T-helper 2 cell treated with Interferon-gamma antibody and Interleukin-4, amounts not matched to agents 5 μg/mL and 100 μg/mL, for 36 hours (primary cell): ENCODE results near the gene SIK3.

Source experiments
- DNase-seq: peaks from one replicate; pipeline ENCODE4 v3.0.0; 2021; ENCODE audit warnings: low spot score
- H3K27ac Mint-ChIP-seq: one replicate; pipeline ENCODE4 v1.8.0; 2021; ENCODE audit warnings: mild to moderate bottlenecking, mixed read lengths
- H3K27me3 Mint-ChIP-seq: one replicate; pipeline ENCODE4 v1.8.0; 2021; ENCODE audit warnings: low read depth, mixed read lengths
- H3K36me3 Mint-ChIP-seq: one replicate; pipeline ENCODE4 v1.8.0; 2021; ENCODE audit warnings: low read depth, mixed read lengths
- H3K4me1 Mint-ChIP-seq: one replicate; pipeline ENCODE4 v1.8.0; 2021; ENCODE audit warnings: low read depth, mixed read lengths
- H3K4me3 Mint-ChIP-seq: one replicate; pipeline ENCODE4 v1.8.0; 2022; ENCODE audit warnings: mild to moderate bottlenecking, moderate library complexity, mixed read lengths
- H3K9me3 Mint-ChIP-seq: one replicate; pipeline ENCODE4 v1.8.0; 2021; ENCODE audit warnings: mixed read lengths

Gene SIK3

GRCh38 chr11:117096201-117096991 lies 1.8 kb downstream of the SIK3 start:
- Mint-ChIP-seq H3K27me3 (peaks cover 5% of the 10 kb centered on the region), H3K27ac (peak overlapping the region; percentile 82), H3K9me3 (peaks cover 5% of the 10 kb centered on the region), H3K36me3 (peaks cover 11% of the 10 kb centered on the region), H3K4me3 (peak overlapping the region; percentile 92), H3K4me1 (peaks cover 59% of the 10 kb centered on the region)
- DNase-seq = peak; percentile 29

DNA sequence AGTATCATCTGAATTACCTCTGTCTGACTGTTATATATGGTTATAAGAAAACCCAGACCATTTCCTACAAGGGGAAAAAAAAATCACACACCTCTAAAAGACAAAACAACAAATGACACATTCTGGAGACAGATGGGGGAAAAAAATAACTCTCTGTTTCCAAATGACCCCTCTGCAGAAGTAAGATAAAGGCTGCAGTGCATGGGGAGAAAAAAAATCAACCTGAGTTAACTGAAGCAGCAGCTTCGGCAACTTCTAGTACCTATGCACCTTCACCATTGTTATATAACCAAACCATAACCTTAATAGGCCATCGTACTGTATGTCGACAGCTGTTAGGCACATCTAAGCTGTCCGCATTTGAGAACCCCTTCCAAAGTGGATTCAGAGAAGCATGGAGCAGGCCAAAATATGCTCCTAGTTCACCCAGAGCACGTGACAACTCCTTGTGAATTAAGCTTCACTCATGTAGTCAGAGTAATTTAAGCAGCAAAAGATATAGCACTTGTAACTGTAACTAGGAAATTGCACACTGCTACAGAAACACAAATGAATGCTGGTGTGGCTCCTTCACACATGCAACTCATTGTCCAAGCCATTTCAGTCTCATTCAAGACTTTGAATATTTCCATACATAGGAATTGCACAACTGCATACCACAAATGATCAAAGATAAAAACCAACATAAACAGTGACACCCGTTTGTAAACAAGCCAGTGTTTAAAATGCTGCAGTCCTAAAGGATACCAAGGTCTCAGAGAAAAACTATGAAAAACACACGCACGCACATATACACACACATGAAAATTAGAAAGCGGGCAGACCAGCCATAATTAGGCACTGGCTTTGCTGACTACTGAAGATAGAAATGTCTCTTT lies 2.7 kb downstream of the SIK3 start:
- DNase-seq = no peak
- H3K4me1 Mint-ChIP-seq = peaks cover 60% of the 10 kb centered on the region
- peaks cover 5% of the 10 kb centered on the region for H3K9me3 Mint-ChIP-seq
- peak overlapping the region; percentile 82 for H3K27ac Mint-ChIP-seq
- peaks cover 11% of the 10 kb centered on the region for H3K36me3 Mint-ChIP-seq
- H3K27me3 Mint-ChIP-seq = peaks cover 3% of the 10 kb centered on the region
- H3K4me3 Mint-ChIP-seq = peak overlapping the region; percentile 92

GRCh38 chr11:117094776-117095175 lies 3.5 kb downstream of the SIK3 start:
- H3K36me3 Mint-ChIP-seq = peaks cover 11% of the 10 kb centered on the region
- peaks cover 63% of the 10 kb centered on the region for H3K4me1 Mint-ChIP-seq
- no peak for DNase-seq
- no peaks in the 10 kb centered on the region for H3K27me3 Mint-ChIP-seq
- H3K4me3 Mint-ChIP-seq = peak overlapping the region; percentile 10
- H3K27ac Mint-ChIP-seq = peak overlapping the region; percentile 13
- H3K9me3 Mint-ChIP-seq = peaks cover 5% of the 10 kb centered on the region

- Mint-ChIP-seq H3K9me3 (peaks cover 5% of the 10 kb centered on the region), H3K36me3 (peaks cover 11% of the 10 kb centered on the region), H3K27me3 (no peaks in the 10 kb centered on the region)
These were observed 5.2 kb downstream of the SIK3 start for GRCh38 chr11:117092951-117093590.

DNA sequence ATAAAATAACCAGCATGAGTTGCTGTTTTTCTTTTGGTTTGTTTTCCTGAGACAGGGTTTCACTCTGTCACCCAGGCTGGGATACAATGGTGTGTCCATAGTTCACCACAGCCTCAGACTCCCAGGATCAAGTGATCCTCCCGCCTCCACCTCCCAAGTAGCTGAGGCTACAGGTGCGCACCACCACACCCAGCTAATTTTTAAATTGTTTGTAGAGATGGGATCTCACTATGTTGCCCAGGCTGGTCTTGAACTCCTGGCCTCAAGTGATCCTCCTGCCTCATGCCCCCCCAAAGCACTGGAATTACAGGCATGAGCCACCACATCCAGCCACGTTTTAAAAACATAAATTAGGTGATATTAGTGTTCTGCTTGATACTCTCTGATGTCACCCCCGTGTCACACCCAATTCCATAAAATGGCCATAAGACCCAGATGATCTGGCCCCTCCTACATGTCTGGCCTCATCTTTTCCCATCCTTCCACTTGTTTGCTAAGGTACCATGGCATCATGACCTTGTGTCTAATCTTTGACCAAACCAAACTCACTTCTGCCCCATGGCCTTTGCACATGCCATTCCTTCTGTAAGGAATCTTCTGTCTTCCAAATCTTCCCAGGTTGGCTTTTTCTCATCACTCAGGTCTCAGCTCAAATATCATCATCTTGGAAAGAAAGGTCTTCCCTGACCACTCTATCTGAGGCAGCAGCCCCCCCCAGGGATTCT lies 6.3 kb downstream of the SIK3 start:
- Mint-ChIP-seq H3K27me3 (no peaks in the 10 kb centered on the region), H3K9me3 (peaks cover 5% of the 10 kb centered on the region), H3K27ac (no peak overlapping the region), H3K4me1 (peaks cover 66% of the 10 kb centered on the region), H3K36me3 (peaks cover 15% of the 10 kb centered on the region), H3K4me3 (no peak overlapping the region)
- DNase-seq = no peak

More at GRCh38 chr11:117092951-117093590, 5.2 kb downstream of the SIK3 start:
- peak overlapping the region; percentile 62 for H3K27ac Mint-ChIP-seq
- H3K4me1 Mint-ChIP-seq = peaks cover 63% of the 10 kb centered on the region
- peak overlapping the region; percentile 72 for H3K4me3 Mint-ChIP-seq
- DNase-seq = no peak

DNA sequence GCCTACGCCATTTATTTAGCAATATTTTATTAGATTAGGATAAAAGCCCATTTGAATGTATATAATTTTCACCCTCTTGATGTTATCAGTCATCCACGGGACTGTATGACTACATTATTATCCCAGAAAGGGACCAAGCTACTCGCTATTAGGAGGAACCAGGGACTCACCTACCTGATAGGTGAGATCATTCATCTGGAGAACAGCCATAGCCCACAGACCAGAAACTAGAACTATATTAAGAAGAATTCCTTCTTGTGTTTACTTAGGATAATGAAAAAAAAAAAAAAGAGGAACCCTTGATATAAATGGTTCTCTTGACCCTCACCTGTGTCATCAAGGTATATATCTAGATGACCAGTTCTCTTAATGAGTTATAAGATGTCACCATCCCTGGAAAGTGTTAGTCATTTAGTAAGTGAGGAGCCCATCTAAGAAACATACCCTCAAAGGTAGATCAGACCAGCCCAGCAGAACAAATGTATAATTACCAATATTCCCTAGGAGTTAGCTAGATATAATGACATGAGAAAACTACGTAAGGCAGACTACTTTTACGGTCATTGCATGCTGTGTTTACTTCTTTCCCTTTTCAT lies 8.0 kb downstream of the SIK3 start:
- Mint-ChIP-seq H3K27ac (no peak overlapping the region), H3K36me3 (peaks cover 18% of the 10 kb centered on the region), H3K4me3 (no peak overlapping the region), H3K9me3 (peaks cover 5% of the 10 kb centered on the region), H3K27me3 (no peaks in the 10 kb centered on the region), H3K4me1 (peaks cover 51% of the 10 kb centered on the region)
- DNase-seq = no peak

DNA sequence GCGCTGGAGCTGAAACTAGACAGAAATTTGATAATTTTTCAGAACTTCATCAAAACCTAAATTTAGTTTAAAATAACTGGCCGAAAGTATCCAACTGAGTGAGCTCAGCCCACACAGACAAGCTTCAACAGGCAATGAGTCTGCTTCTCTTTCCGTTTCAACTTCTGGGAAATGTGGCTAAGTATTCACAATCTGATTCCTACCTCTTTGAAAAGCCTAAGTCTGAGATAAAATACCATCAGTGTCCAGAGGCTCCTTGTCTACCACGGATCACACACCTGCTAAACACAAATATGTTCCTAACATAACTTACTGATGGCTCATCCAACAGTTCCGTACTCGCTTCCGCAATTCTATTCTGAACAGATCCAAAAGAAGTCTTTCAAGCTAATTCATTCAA lies 8.5 kb downstream of the SIK3 start:
- no peak for DNase-seq
- H3K4me1 Mint-ChIP-seq = peaks cover 47% of the 10 kb centered on the region

DNA sequence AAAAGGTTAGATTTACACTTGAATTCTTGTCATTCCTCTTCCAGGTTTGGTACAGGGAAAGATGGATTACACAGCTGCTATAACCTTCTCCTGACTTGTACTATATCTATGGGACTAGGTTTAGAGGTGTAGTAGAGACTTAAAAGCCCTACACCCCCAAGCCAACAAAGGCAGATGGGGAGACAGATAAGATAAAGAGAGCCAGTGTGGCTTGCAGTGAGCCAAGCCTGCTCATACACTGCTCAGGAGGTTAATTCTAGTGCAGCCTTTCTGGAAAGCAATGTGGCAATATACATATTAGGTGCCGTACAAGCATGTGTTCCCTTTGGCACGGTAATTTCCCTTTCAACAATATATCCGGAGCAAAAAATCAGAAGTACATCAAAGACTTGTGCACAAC lies 10.8 kb downstream of the SIK3 start:
- Mint-ChIP-seq H3K4me3 (peak overlapping the region; percentile 26), H3K9me3 (peaks cover 5% of the 10 kb centered on the region), H3K27ac (no peak overlapping the region), H3K4me1 (peaks cover 33% of the 10 kb centered on the region), H3K36me3 (peaks cover 14% of the 10 kb centered on the region), H3K27me3 (no peaks in the 10 kb centered on the region)
- no peak for DNase-seq

More for the DNA sequence above, 8.5 kb downstream of the SIK3 start:
- no peak overlapping the region for H3K4me3 Mint-ChIP-seq
- H3K9me3 Mint-ChIP-seq = peaks cover 5% of the 10 kb centered on the region
- no peak overlapping the region for H3K27ac Mint-ChIP-seq
- peaks cover 18% of the 10 kb centered on the region for H3K36me3 Mint-ChIP-seq
- H3K27me3 Mint-ChIP-seq = no peaks in the 10 kb centered on the region

DNA sequence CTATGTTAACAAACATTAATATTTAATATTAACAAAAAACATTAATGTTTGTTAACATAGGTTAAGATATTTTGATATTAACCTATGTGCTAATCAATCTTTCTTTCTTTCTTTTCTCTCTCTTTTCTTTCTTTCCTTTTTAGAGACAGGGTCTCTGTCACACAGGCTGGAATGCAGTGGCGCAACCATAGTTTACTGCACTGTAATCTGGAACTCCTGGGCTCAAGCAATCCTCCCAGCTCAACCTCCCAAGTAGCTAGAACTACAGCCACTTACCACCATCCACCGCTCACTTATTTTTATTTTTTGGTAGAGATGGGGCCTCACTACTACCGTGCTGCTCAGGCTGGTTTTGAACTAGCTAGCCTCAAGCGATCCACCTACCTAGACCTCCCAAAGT lies 13.2 kb downstream of the SIK3 start:
- no peak for DNase-seq
- H3K27ac Mint-ChIP-seq = no peak overlapping the region
- peaks cover 23% of the 10 kb centered on the region for H3K4me1 Mint-ChIP-seq
- peaks cover 6% of the 10 kb centered on the region for H3K36me3 Mint-ChIP-seq
- H3K4me3 Mint-ChIP-seq = no peak overlapping the region
- H3K9me3 Mint-ChIP-seq = no peaks in the 10 kb centered on the region
- H3K27me3 Mint-ChIP-seq = no peaks in the 10 kb centered on the region

- Mint-ChIP-seq H3K27me3 (no peaks in the 10 kb centered on the region), H3K4me1 (peaks cover 18% of the 10 kb centered on the region), H3K36me3 (peaks cover 6% of the 10 kb centered on the region), H3K9me3 (no peaks in the 10 kb centered on the region), H3K27ac (no peak overlapping the region), H3K4me3 (no peak overlapping the region)
- no peak for DNase-seq
These were observed 15.0 kb downstream of the SIK3 start for GRCh38 chr11:117083011-117083935.

- H3K27me3 Mint-ChIP-seq = no peaks in the 10 kb centered on the region
- peaks cover 18% of the 10 kb centered on the region for H3K4me1 Mint-ChIP-seq
- H3K36me3 Mint-ChIP-seq = peaks cover 5% of the 10 kb centered on the region
- H3K4me3 Mint-ChIP-seq = no peak overlapping the region
- no peak for DNase-seq
- no peaks in the 10 kb centered on the region for H3K9me3 Mint-ChIP-seq
- H3K27ac Mint-ChIP-seq = no peak overlapping the region
These were observed 16.3 kb downstream of the SIK3 start for GRCh38 chr11:117081908-117082307.

DNA sequence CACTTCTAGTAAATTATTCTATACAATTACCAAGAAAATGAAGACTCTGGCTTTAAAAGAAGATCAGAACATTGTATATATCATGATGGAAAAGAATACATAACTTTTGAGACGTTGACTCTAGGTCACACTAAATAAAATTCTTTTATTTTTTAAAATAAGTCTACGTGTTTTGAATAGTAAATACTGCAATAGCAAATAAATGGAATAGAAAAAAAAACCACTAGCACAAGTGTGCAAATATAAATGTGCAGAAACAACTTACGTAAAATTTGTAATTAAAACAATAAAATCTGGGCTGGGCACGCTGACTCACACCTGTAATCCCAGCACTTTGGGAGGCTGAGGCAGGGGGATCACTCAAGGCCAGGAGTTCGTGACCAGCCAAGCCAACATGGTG lies 17.9 kb downstream of the SIK3 start:
- H3K9me3 Mint-ChIP-seq = no peaks in the 10 kb centered on the region
- H3K36me3 Mint-ChIP-seq = peaks cover 2% of the 10 kb centered on the region
- DNase-seq = no peak
- no peaks in the 10 kb centered on the region for H3K27me3 Mint-ChIP-seq
- H3K4me3 Mint-ChIP-seq = no peak overlapping the region
- no peak overlapping the region for H3K27ac Mint-ChIP-seq
- peaks cover 17% of the 10 kb centered on the region for H3K4me1 Mint-ChIP-seq
